GM13976 (cell line): ENCODE data around the gene RIBC1.

ENCODE experiments used
- DNase-seq: peaks from one replicate; pipeline ENCODE4 v3.0.0; 2012; ENCODE audit warnings: low spot score
- CTCF ChIP-seq: IDR thresholded peaks from 2 replicates; pipeline ENCODE4 v1.5.1; 2012; ENCODE audit warnings: borderline replicate concordance, mild to moderate bottlenecking; ENCODE audit not compliant: insufficient read depth; ENCODE audit errors: extremely low read depth, missing control alignments, control extremely low read depth
- in situ Hi-C: fragments of 300-500 bp; cut with MboI; formaldehyde crosslinking; loops from one replicate; pipeline ENCODE4 v1.12.0; 2022; ENCODE audit warnings: low sequenced_read_pairs, mixed read lengths, inconsistent platforms; ENCODE audit not compliant: unreplicated experiment

The RIBC1 gene

GRCh38 chrX:53422861-53423306, at the start of gene RIBC1:
TSS of gene RIBC1 (plus strand) at chrX:53422873. CDS start at chrX:53426277, 3,404 bp downstream.
- in situ Hi-C loops: no loop called here
- no peak for TF ChIP-seq CTCF
- DNase-seq: no peak

- in situ Hi-C loops: no loop called here
- TF ChIP-seq CTCF: no peak
These were observed 49.4 kb upstream of the RIBC1 start for GRCh38 chrX:53373307-53373706.

GRCh38 chrX:53374222-53374820, 48.4 kb upstream of the RIBC1 start:
- in situ Hi-C loops: no loop called here
- DNase-seq: no peak
- no peak for TF ChIP-seq CTCF

More at GRCh38 chrX:53373307-53373706, 49.4 kb upstream of the RIBC1 start:
- no peak for DNase-seq

- in situ Hi-C loops: no loop called here
- no peak for TF ChIP-seq CTCF
- no peak for DNase-seq
These were observed 47.8 kb upstream of the RIBC1 start for GRCh38 chrX:53374923-53375322.

- no peak for TF ChIP-seq CTCF
These were observed 45.8 kb upstream of the RIBC1 start for GRCh38 chrX:53376888-53377287.

GRCh38 chrX:53377464-53377863, 45.2 kb upstream of the RIBC1 start:
- in situ Hi-C loops: no loop called here
- no peak for TF ChIP-seq CTCF
- no peak for DNase-seq

More at GRCh38 chrX:53376888-53377287, 45.8 kb upstream of the RIBC1 start:
- no peak for DNase-seq
- in situ Hi-C loops: no loop called here
